NCI-H2196 (cell line): ENCODE results near the gene CGA.

ENCODE experiments used
- DNase-seq: peaks from one replicate; lab custom pipeline; 2025; ENCODE audit not compliant: unreplicated experiment; lab: John Stamatoyannopoulos, UW

CGA gene

GRCh38 chr6:87089135-87089534 is 5.8 kb downstream of the CGA start:
- no peak for DNase-seq

DNA sequence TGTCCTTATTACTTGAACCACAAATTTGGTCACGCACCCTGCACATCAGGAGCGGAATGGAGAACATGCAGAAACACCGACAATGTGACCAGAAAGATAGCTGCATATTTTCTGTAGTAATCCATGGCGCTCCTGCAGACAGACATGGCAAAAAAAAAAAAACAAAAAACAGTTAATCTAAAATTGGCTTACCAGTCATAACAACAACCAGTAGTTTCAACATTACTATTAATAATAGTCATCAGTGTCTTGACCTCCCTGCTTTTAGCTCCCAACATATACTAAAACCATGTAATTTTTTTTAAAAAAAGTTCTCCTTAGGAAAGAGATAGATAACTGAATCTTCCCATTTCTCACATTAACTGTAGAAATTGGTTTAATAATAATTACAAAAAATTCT is 6.8 kb downstream of the CGA start:
- no peak for DNase-seq

- no peak for DNase-seq
Measured at GRCh38 chr6:87082160-87082721, 12.7 kb downstream of the CGA start.

DNA sequence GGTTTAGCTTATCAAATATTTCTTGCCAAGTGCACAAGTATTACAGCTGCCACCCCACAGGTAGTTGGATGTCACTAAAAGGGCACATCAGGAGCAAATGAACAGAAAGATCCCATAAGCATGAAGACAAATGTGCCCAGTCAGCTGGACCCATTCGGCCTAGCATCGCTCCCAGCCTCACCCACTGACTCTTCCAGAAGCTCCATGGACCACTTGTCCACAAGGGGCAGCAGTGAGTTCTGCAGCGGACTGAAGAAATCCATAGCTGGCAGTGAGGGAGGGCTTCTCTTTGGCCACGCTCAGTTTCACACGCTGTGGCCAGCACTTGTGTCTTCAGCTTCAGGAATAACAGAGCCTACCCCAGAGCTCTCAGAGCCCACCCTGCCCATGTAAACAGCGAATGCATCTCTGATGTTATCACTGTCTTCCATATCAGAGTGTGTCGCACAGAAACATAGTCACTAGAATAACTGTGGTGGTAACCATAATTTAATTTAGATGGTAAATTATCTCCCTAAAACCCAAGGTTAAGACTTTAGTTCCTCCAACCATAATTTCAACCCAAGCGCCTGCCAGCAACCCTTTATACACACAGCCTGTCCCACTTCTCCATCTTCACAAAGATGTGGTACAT is 15.8 kb downstream of the CGA start:
- peak; percentile 32 for DNase-seq

DNA sequence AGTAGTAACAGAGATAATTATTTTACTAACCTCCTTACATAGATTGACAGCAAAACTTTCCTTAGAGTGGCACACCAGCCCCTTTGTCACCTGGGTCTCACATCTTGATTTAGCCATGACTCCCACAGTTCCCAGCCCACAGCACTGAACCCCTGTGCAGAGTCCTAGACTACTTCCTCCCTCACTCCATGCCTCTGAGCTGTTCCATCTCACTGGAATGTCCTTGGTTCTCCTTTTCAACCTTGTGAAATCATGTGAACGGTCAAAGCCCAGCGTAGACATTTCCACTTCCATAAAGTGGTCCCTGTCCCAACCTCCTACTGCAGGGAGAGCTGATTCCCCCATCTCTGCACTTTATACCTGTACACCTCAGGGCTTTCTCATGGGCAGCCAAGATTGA is 19.7 kb downstream of the CGA start:
- DNase-seq: no peak

DNA sequence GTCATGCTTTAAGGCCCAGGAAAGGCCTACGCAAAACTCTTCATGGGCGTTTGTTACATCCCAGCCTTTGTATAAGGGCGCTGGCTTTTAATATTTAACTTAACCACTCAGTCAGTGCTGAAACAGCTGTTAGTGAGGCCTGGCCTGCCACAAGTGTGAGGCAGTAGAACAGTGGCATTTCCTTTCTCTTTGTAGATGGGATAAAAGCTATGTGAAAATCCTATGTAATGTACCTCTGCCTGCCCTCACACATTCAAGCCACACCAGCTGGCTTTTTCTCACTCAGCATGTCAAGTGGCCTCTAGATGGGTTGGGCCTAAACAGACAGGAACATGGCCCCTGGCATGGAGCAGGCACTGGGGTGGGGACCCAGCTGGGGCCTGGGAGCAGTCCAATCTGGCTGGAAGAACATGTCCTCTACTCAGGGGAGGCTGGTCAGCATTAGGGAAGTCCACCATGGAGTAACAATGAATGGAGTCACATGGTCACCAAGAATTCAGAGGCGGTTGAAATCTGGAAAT is 20.7 kb downstream of the CGA start:
- no peak for DNase-seq

DNA sequence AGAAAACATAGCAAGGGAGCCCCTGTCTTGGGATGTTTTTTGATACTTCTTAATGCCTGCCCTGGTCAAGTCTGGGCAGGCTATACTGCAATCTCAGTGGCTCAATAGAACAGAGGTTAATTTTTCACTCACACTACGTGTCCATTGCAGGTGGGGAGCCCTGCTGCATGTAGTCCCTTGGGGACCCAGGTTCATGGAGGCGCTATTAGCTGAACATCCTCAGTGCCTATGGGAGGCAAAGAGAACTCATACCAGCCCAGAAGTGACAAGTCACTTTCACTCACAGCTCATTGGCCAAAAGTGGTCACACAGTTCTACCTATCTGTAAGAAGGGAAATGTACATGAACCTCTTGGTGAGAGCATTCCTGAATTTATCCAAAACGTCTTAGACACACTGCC is 23.2 kb downstream of the CGA start:
- no peak for DNase-seq

GRCh38 chr6:87070741-87071140 is 24.2 kb downstream of the CGA start:
- DNase-seq: no peak

DNA sequence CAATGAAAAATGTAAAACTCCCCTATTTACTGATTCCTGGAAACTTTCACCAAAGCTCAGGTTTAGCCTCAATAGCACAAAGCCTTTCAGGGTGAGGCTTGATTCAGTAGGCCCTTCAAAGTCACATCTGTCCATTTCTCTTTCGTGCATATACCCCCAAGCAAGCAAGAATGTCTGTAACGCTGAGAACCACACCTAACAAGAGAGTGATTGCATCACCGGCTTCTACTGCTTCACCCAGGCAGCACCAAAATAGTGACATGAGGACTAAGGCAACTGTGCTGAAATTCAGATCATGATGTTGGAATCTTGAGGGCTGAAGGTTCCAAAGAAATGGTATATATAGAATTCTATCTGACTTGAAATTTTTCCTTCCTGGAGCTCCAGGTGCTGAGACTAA is 26.1 kb downstream of the CGA start:
- DNase-seq: no peak

DNA sequence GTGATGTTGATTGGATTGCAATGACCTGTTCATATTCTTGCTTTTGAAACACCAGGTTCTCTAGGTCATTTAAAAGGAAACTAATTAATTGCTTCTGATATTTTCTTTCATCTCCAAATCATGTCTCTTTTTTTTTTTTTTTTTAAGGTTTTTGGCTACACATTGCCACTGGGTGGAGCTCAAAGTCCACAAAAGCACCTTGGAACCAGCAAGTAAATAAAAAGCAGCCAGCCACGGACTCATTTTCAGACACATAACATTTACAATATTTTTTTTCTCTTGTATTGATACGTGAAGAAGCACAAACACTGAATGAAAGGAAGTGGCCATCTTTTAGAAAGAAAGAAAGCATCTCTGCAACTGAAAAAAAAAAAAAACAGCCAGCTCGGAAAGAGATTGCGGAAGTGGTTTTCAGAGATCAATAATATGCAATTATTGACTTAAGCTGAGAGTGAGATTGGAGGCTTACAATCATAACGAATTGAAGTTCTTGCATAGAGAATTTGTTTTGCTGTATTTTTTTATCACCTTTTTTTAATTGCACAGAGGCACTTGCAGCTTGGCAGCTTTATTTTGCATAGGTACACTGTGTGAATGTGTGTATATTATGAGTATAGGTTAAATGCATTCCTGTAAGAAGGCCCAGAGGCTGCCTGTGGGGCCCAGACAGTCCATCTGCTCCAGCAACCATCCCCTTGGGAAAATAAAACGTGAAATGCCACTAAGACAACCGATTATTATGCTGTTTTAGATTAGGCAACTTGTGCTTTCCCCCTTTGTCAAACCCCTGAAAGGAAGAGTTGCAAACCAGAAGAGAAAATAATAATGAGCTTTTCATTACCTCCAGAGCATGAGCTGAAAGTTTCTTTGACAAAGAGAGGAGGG is 28.2 kb downstream of the CGA start:
- peak; percentile 50 for DNase-seq

DNA sequence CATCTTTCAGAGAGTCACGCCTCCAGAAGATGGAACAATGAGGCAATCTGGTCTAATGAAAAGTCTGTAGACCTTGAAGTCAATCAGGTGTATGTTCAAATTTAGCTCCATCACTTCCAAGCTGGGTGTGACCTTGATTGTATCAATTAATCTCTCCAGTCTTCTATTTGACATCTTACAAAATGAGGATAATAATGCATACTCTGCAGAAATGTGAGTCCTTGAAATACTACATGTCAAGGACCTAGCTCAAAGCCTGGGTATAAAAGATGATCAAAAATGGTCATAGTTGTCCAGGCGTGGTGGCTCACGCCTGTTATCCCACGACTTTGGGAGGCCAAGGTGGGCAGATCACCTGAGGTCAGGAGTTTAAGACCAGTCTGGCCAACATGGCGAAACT is 29.8 kb downstream of the CGA start:
- no peak for DNase-seq

GRCh38 chr6:87059943-87060342 is 35.0 kb downstream of the CGA start:
- no peak for DNase-seq

DNA sequence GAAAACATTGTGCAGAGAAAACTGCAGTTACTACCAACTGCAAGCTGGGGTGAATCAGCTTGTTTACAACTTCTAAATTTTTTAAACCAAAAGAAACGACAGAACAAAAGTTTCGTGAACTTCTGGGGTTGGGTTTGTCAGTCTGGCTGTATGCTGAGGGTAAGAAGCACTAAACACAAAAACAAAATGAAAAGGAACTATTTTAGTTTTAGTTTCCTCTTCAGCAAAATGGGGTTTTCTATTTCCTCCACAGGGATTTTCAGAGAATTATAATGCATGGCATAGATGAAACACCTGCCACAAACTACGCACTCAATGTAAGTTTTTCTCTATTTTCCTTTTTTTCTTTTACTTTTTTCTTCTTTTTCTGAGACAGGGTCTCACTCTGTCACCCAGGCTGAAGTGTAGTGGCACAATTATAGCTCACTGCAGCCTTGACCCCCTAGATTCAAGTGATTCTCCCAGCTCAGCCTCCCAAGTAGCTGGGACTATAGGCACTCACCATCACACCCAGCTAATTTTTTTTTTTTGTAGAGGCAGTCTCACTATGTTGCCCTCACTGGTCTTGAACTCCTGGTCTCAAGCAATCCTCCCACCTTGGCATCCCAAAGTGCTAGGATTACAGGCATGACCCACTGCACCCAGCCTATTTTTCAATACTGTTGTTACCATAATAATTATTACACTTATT is 40.6 kb downstream of the CGA start:
- no peak for DNase-seq

DNA sequence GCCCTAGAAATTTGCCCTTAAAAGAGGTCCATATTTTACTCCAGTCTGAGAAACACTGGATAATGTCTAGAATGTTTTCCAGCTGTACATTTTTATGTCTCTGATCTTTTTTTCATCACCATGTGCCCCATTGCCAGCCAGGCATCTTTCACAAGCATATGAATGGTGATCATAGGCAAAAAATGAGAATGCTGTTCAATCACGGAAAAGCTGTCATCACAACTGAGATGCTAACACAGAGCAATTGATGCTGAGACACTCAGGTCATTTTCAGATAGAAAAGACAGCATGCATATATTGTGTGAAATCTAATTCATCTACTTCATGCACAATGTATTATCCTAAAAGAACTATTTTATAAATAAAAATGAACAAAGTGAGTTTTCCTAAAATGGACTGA is 41.6 kb downstream of the CGA start:
- no peak for DNase-seq

GRCh38 chr6:87049779-87050178 is 45.1 kb downstream of the CGA start:
- no peak for DNase-seq

GRCh38 chr6:87045521-87046075 is 49.3 kb downstream of the CGA start:
- DNase-seq: no peak

DNA sequence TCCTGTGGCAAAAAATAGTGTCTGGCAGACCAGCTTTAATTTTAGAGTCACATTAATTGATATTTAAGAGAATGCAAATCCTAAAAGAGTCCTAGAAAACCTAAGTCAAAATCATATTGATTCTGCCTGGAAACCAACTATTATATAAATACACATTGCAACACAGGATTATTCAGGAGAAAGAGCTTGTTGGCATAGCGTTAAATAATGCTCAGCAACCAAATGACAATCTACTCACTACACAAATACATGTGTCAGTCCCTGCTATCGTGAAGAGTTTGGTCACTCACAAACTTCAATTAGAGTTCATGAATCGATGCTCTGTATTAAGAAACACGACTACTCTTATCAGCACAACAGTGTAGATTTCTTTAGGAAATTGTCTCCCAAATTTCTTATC is 54.2 kb downstream of the CGA start:
- DNase-seq: no peak
